ENCODE results near the gene DAZAP1. TPM values are rescaled to one million over a fixed set of nuclear protein-coding genes. Genes with fewer than 3 reads are reported as not detected.

The DAZAP1 gene
- polyA plus RNA-seq, 1 experiment, result 38.3 TPM

- TF ChIP-seq, protein P1, sequence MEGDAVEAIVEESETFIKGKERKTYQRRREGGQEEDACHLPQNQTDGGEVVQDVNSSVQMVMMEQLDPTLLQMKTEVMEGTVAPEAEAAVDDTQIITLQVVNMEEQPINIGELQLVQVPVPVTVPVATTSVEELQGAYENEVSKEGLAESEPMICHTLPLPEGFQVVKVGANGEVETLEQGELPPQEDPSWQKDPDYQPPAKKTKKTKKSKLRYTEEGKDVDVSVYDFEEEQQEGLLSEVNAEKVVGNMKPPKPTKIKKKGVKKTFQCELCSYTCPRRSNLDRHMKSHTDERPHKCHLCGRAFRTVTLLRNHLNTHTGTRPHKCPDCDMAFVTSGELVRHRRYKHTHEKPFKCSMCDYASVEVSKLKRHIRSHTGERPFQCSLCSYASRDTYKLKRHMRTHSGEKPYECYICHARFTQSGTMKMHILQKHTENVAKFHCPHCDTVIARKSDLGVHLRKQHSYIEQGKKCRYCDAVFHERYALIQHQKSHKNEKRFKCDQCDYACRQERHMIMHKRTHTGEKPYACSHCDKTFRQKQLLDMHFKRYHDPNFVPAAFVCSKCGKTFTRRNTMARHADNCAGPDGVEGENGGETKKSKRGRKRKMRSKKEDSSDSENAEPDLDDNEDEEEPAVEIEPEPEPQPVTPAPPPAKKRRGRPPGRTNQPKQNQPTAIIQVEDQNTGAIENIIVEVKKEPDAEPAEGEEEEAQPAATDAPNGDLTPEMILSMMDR (IDR thresholded peaks at IDR 0.05; ENCODE audit: insufficient read depth, low read depth, low read length), result no peak
- DNase-seq (ENCODE audit: low read depth), result no peak
- H3K27me3 ChIP-seq (ENCODE audit: control insufficient read depth, insufficient read depth, low read length), result peaks cover 32% of the 10 kb centered on the region
- H3K4me3 ChIP-seq (ENCODE audit: low read depth, low read length), result no peak overlapping the region
- POLR2A ChIA-PET, result no interaction called here
- H3K36me3 ChIP-seq (ENCODE audit: control insufficient read depth, insufficient read depth, low read length), result no peaks in the 10 kb centered on the region
- CTCF ChIA-PET, result interaction anchor here (0.6 to 1.4 kb wide), 4 partner anchors 64 to 374 kb away, joined by 3 read pairs; no protein-coding TSS in a partner anchor
Observed at GRCh38 chr19:1451916-1452801, 44.8 kb downstream of the DAZAP1 start.

- ChIA-PET POLR2A (no interaction called here), CTCF (interaction anchor here (0.6 to 1.4 kb wide), 3 partner anchors 8 to 173 kb away, joined by 3 to 9 read pairs (median 3); no protein-coding TSS in a partner anchor)
- DNase-seq (ENCODE audit: low read depth), result no peak
- Histone ChIP-seq H3K4me3 (ENCODE audit: low read depth, low read length) (no peak overlapping the region), H3K27me3 (ENCODE audit: control insufficient read depth, insufficient read depth, low read length) (peaks cover 32% of the 10 kb centered on the region), H3K36me3 (ENCODE audit: control insufficient read depth, insufficient read depth, low read length) (no peaks in the 10 kb centered on the region)
- TF ChIP-seq, protein P1 (IDR thresholded peaks at IDR 0.05; ENCODE audit: insufficient read depth, low read depth, low read length), result no peak
Observed at GRCh38 chr19:1452802-1453524, 45.6 kb downstream of the DAZAP1 start.

DNA sequence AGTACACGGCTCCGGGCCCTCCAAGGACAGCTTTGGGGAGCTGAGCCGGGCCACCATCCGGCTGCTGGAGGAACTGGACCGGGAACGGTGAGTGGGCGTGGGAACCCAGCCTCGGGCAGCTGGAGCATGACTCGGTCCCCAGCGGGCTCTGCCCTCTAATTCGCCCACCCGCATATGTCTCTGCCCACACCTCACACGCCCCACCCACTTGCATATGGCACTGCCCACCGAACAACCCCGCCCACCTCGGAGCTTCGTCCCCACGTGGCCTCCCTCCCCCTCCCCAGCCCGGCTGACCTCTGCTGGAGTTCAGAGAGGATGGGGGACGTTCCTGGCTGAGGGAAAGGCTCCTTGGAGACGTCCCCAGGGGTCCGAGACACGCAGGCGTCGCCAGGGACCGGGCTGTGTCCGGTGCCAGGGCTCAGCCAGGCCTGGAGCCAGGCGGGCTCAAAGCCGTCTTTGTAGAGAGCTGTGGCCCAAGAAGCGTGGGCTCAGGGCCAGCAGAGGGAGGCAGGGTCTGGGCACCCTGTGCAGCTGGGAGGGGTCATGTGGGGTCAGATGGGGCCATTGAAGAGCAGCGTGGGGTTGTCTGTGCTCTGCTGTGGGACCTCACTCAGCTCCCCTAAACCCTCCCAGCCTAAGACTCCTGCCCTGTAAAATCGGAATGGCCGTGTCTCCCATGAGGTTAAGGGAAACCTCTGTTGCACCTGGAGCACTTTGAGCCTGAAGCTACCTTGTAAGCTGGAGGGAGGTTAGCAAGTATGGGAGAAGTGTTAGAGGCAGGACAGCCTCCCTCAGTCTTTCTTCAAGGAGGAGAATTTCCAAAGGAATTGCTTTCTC is 46.4 kb downstream of the DAZAP1 start:
- ChIA-PET CTCF (interaction anchor here (1.4 kb wide), 3 partner anchors 9 to 174 kb away, joined by 3 to 9 read pairs (median 5); no protein-coding TSS in a partner anchor), POLR2A (no interaction called here)
- no peak for DNase-seq (ENCODE audit: low read depth)
- no peak overlapping the region for H3K4me3 ChIP-seq (ENCODE audit: low read depth, low read length)
- H3K36me3 ChIP-seq (ENCODE audit: control insufficient read depth, insufficient read depth, low read length), result no peaks in the 10 kb centered on the region
- TF ChIP-seq, protein P1 (IDR thresholded peaks at IDR 0.05; ENCODE audit: insufficient read depth, low read depth, low read length), result peak; percentile 15; the same call in 1 of the 2 replicates
- H3K27me3 ChIP-seq (ENCODE audit: control insufficient read depth, insufficient read depth, low read length), result peaks cover 34% of the 10 kb centered on the region

DNA sequence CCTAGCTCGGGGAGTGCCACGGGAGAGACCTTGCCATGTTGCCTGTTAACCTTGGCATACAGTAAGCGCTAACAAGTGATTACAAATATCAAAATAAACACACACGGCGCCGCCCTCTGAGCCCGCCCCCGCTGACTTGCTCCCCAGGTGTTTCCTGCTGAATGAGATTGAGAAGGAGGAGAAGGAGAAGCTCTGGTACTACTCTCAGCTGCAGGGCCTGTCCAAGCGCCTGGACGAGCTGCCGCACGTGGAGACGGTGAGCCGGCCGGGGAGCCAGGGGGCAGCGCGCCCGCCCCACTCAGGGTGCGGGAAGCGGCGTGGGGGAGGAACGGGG is 47.6 kb downstream of the DAZAP1 start:
- peaks cover 34% of the 10 kb centered on the region for H3K27me3 ChIP-seq (ENCODE audit: control insufficient read depth, insufficient read depth, low read length)
- H3K4me3 ChIP-seq (ENCODE audit: low read depth, low read length), result no peak overlapping the region
- CTCF ChIA-PET, result interaction anchor here (0.6 to 1.8 kb wide), 8 partner anchors 8 to 272 kb away, joined by 3 to 9 read pairs (median 4); no protein-coding TSS in a partner anchor
- TF ChIP-seq, protein P1 (IDR thresholded peaks at IDR 0.05; ENCODE audit: insufficient read depth, low read depth, low read length), result no peak
- POLR2A ChIA-PET, result no interaction called here
- no peaks in the 10 kb centered on the region for H3K36me3 ChIP-seq (ENCODE audit: control insufficient read depth, insufficient read depth, low read length)
- no peak for DNase-seq (ENCODE audit: low read depth)
